ENCODE data around the gene CNGA1. TPM values are rescaled to one million over a fixed set of nuclear protein-coding genes. Genes with fewer than 3 reads are reported as not detected.
"Not testable (repeated sequence)": the region's sequence is repeated elsewhere in the genome, so short reads cannot be mapped to it uniquely, and the experiment has no call there.

The CNGA1 gene
- total RNA-seq, 1 donor from 2014 or later = under 0.01 TPM

DNA sequence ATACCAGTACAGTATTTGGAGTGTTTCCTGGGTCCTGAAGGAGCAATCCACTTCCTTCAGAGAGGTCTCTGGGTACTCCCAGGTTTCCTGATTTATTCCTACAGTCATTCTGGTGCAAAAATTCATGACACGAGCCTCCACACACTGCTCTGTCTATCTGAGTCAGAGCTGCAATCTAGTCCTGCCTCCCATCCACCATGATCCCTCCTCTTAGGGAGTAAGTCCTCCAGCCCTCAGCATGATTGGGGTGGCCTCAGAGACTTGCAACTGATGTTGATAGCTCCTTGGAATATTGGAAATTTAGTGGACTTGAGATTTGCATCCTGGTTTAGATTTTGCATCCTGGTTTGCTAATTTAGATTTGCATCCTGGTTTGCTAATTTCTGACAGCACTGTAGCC is 20.5 kb downstream of the CNGA1 start:
- no peak overlapping the region for H3K4me3 ChIP-seq (ENCODE audit: low read length in 3 of 3)
- no peaks in the 10 kb centered on the region for H3K4me1 ChIP-seq (ENCODE audit: control insufficient read depth in 3 of 3, insufficient read depth in 3 of 3, low read length in 3 of 3)
- H3K9ac ChIP-seq (ENCODE audit: low read depth in 1 of 3, low read length in 3 of 3) = no peak overlapping the region
- no peaks in the 10 kb centered on the region for H3K27me3 ChIP-seq (ENCODE audit: control insufficient read depth in 3 of 3, insufficient read depth in 3 of 3, low read length in 3 of 3)
- no peak overlapping the region for H3K27ac ChIP-seq (ENCODE audit: low read depth, low read length)
- H3K9me3 ChIP-seq (ENCODE audit: control insufficient read depth in 3 of 3, low read length in 3 of 3) = no peaks in the 10 kb centered on the region
- peaks cover 0 to 3% (median 0%) of the 10 kb centered on the region in 3 donors for H3K36me3 ChIP-seq (ENCODE audit: control insufficient read depth in 3 of 3, insufficient read depth in 3 of 3, low read length in 3 of 3)

DNA sequence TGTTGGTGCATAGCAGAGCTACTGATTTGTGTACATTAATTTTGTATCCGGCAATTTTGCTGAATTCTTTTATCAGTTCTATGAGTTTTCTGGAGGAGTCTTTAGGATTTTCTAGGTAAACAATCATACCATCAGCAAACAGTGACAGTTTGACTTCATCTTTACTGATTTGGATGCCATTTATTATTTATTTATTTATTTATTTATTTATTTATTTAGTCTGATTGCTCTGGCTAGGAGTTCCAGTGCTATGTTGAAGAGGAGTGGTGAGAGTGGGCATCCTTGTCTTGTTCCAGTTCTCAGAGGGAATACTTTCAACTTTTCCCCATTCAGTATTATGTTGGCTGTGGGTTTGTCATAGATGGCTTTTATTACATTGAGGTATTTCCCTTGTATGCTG is 24.0 kb downstream of the CNGA1 start:
- not testable (repeated sequence) for H3K27me3 ChIP-seq (ENCODE audit: control insufficient read depth in 3 of 3, insufficient read depth in 3 of 3, low read length in 3 of 3)

DNA sequence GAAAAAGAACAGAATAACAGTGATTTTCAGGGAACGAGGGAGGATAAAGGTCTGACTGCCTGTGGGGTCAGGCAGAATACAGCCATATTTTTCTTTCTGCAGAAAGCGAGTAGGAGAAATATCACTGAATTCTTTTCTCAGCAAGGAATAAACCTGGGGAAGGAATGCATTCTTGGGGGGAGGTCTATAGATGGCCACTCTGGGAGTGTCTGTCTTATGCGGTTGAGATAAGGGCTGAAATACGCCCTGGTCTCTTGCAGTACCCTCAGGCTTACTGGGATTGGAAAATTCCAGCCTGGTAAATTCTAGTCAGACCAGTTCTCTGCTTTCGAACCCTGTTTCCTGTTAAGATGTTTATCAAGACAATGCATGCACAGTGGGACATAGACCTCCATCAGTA is 26.3 kb downstream of the CNGA1 start:
- no peak overlapping the region for H3K27ac ChIP-seq (ENCODE audit: low read depth, low read length)
- H3K4me1 ChIP-seq (ENCODE audit: control insufficient read depth in 3 of 3, insufficient read depth in 3 of 3, low read length in 3 of 3) = no peaks in the 10 kb centered on the region
- H3K9ac ChIP-seq (ENCODE audit: low read depth in 1 of 3, low read length in 3 of 3) = no peak overlapping the region
- no peaks in the 10 kb centered on the region for H3K36me3 ChIP-seq (ENCODE audit: control insufficient read depth in 3 of 3, insufficient read depth in 3 of 3, low read length in 3 of 3)
- no peak overlapping the region for H3K4me3 ChIP-seq (ENCODE audit: low read length in 3 of 3)
- H3K9me3 ChIP-seq (ENCODE audit: control insufficient read depth in 3 of 3, low read length in 3 of 3) = no peaks in the 10 kb centered on the region
- no peaks in the 10 kb centered on the region for H3K27me3 ChIP-seq (ENCODE audit: control insufficient read depth in 3 of 3, insufficient read depth in 3 of 3, low read length in 3 of 3)

More for the DNA sequence above, 24.0 kb downstream of the CNGA1 start:
- not testable (repeated sequence) for H3K4me1 ChIP-seq (ENCODE audit: control insufficient read depth in 3 of 3, insufficient read depth in 3 of 3, low read length in 3 of 3); H3K4me3 ChIP-seq (ENCODE audit: low read length in 3 of 3); H3K36me3 ChIP-seq (ENCODE audit: control insufficient read depth in 3 of 3, insufficient read depth in 3 of 3, low read length in 3 of 3); H3K27ac ChIP-seq (ENCODE audit: low read depth, low read length); H3K9ac ChIP-seq (ENCODE audit: low read depth in 1 of 3, low read length in 3 of 3); H3K9me3 ChIP-seq (ENCODE audit: control insufficient read depth in 3 of 3, low read length in 3 of 3)

DNA sequence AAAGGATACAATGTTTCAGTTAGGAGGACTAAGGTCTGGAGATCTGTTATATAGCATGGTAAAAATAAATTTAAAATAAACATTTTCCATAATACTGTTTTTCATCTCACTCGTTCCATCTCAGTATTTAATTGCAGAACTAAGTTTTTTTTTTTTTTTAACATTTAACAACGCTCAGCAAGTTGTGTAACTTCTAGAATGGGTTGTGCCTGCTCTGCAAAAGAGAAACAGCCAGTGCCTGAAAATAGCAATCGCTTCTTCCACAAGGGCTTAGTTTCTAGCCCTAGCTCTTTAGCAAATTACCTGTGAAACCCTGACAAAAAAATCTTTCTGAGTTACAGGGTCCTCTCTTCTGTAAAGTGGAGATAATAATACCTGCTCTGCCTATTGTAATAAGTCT is 41.9 kb downstream of the CNGA1 start:
- Histone ChIP-seq H3K9ac (ENCODE audit: low read depth in 1 of 3, low read length in 3 of 3) (no peak overlapping the region), H3K9me3 (ENCODE audit: control insufficient read depth in 3 of 3, low read length in 3 of 3) (no peaks in the 10 kb centered on the region), H3K27me3 (ENCODE audit: control insufficient read depth in 3 of 3, insufficient read depth in 3 of 3, low read length in 3 of 3) (no peaks in the 10 kb centered on the region), H3K27ac (ENCODE audit: low read depth, low read length) (no peak overlapping the region), H3K36me3 (ENCODE audit: control insufficient read depth in 3 of 3, insufficient read depth in 3 of 3, low read length in 3 of 3) (no peaks in the 10 kb centered on the region), H3K4me3 (ENCODE audit: low read length in 3 of 3) (no peak overlapping the region), H3K4me1 (ENCODE audit: control insufficient read depth in 3 of 3, insufficient read depth in 3 of 3, low read length in 3 of 3) (no peaks in the 10 kb centered on the region)

DNA sequence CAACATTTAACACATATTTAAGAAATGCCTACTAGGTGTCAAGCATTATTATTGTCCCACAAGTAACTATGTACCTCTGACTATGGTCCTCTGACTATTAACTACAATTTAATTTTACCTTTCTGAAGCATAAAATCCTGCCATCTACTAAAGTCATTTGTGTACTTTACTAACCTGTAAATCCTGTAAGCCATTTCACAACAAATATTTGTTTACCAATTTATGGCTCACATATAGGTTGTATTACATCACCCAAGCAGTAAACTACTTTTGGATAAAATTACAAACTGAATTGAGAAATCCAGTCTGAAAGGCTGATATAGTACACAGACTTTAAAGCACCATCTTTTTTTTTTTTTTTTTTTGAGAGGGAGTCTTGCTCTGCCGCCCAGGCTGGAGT is 43.8 kb downstream of the CNGA1 start:
- H3K27ac ChIP-seq (ENCODE audit: low read depth, low read length) = no peak overlapping the region
- no peak overlapping the region for H3K4me3 ChIP-seq (ENCODE audit: low read length in 3 of 3)
- no peaks in the 10 kb centered on the region for H3K36me3 ChIP-seq (ENCODE audit: control insufficient read depth in 3 of 3, insufficient read depth in 3 of 3, low read length in 3 of 3)
- no peak overlapping the region for H3K9ac ChIP-seq (ENCODE audit: low read depth in 1 of 3, low read length in 3 of 3)
- H3K9me3 ChIP-seq (ENCODE audit: control insufficient read depth in 3 of 3, low read length in 3 of 3) = no peaks in the 10 kb centered on the region
- H3K4me1 ChIP-seq (ENCODE audit: control insufficient read depth in 3 of 3, insufficient read depth in 3 of 3, low read length in 3 of 3) = no peaks in the 10 kb centered on the region
- no peaks in the 10 kb centered on the region for H3K27me3 ChIP-seq (ENCODE audit: control insufficient read depth in 3 of 3, insufficient read depth in 3 of 3, low read length in 3 of 3)

DNA sequence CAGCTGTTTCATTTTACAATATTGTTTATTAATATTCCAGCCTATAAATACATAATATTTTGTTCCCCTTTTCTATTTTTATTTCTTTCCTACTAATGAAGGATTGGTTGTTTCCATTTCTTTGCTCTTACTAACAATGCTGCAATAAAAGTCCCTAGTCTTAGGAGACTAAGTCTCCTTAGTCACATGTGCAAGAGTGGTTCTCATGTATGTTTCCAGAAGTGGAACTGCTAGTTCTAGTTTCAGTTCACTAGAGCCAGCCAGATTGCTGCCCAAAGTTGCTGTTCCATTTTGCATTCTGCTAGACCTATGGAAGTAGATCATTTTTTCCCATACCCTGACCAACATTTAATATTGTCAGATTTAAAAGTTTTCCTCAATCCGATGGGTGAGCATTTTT is 44.3 kb downstream of the CNGA1 start:
- no peak overlapping the region for H3K27ac ChIP-seq (ENCODE audit: low read depth, low read length)
- H3K9ac ChIP-seq (ENCODE audit: low read depth in 1 of 3, low read length in 3 of 3) = no peak overlapping the region
- H3K4me1 ChIP-seq (ENCODE audit: control insufficient read depth in 3 of 3, insufficient read depth in 3 of 3, low read length in 3 of 3) = no peaks in the 10 kb centered on the region
- no peaks in the 10 kb centered on the region for H3K36me3 ChIP-seq (ENCODE audit: control insufficient read depth in 3 of 3, insufficient read depth in 3 of 3, low read length in 3 of 3)
- no peaks in the 10 kb centered on the region for H3K9me3 ChIP-seq (ENCODE audit: control insufficient read depth in 3 of 3, low read length in 3 of 3)
- H3K27me3 ChIP-seq (ENCODE audit: control insufficient read depth in 3 of 3, insufficient read depth in 3 of 3, low read length in 3 of 3) = no peaks in the 10 kb centered on the region
- no peak overlapping the region for H3K4me3 ChIP-seq (ENCODE audit: low read length in 3 of 3)

GRCh38 chr4:47968847-47969246 is 47.6 kb downstream of the CNGA1 start:
- Histone ChIP-seq H3K9me3 (ENCODE audit: control insufficient read depth in 3 of 3, low read length in 3 of 3) (no peaks in the 10 kb centered on the region), H3K36me3 (ENCODE audit: control insufficient read depth in 3 of 3, insufficient read depth in 3 of 3, low read length in 3 of 3) (no peaks in the 10 kb centered on the region), H3K27ac (ENCODE audit: low read depth, low read length) (no peak overlapping the region), H3K4me1 (ENCODE audit: control insufficient read depth in 3 of 3, insufficient read depth in 3 of 3, low read length in 3 of 3) (no peaks in the 10 kb centered on the region), H3K9ac (ENCODE audit: low read depth in 1 of 3, low read length in 3 of 3) (no peak overlapping the region), H3K27me3 (ENCODE audit: control insufficient read depth in 3 of 3, insufficient read depth in 3 of 3, low read length in 3 of 3) (no peaks in the 10 kb centered on the region), H3K4me3 (ENCODE audit: low read length in 3 of 3) (no peak overlapping the region)

GRCh38 chr4:47954677-47955076 is 61.8 kb downstream of the CNGA1 start:
- Histone ChIP-seq H3K27me3 (ENCODE audit: control insufficient read depth in 3 of 3, insufficient read depth in 3 of 3, low read length in 3 of 3) (no peaks in the 10 kb centered on the region), H3K27ac (ENCODE audit: low read depth, low read length) (no peak overlapping the region), H3K36me3 (ENCODE audit: control insufficient read depth in 3 of 3, insufficient read depth in 3 of 3, low read length in 3 of 3) (no peaks in the 10 kb centered on the region)

DNA sequence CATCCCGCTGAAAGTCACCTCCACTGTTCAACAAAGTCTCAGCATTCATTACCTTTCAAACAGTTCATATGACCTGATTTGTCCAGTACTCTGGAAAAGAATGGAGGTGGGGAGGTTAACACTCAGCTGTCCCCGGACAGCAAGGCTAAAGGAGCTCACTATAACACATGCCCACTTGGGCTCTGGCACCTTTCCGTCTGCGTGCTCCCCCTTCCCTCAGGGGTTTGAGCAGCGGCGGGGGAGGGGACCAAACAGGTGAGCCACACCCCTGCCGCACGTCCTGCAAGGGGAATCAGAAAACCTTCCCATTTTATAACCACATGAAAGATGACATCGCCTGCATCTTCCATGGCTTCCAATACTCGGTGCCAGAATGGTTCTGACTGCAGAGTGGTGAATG is 62.2 kb downstream of the CNGA1 start:
- Histone ChIP-seq H3K4me1 (ENCODE audit: control insufficient read depth in 3 of 3, insufficient read depth in 3 of 3, low read length in 3 of 3) (no peaks in the 10 kb centered on the region), H3K9ac (ENCODE audit: low read depth in 1 of 3, low read length in 3 of 3) (no peak overlapping the region), H3K4me3 (ENCODE audit: low read length in 3 of 3) (no peak overlapping the region), H3K36me3 (ENCODE audit: control insufficient read depth in 3 of 3, insufficient read depth in 3 of 3, low read length in 3 of 3) (no peaks in the 10 kb centered on the region), H3K9me3 (ENCODE audit: control insufficient read depth in 3 of 3, low read length in 3 of 3) (no peaks in the 10 kb centered on the region), H3K27ac (ENCODE audit: low read depth, low read length) (no peak overlapping the region), H3K27me3 (ENCODE audit: control insufficient read depth in 3 of 3, insufficient read depth in 3 of 3, low read length in 3 of 3) (no peaks in the 10 kb centered on the region)

More at GRCh38 chr4:47954677-47955076, 61.8 kb downstream of the CNGA1 start:
- Histone ChIP-seq H3K4me1 (ENCODE audit: control insufficient read depth in 3 of 3, insufficient read depth in 3 of 3, low read length in 3 of 3) (no peaks in the 10 kb centered on the region), H3K9me3 (ENCODE audit: control insufficient read depth in 3 of 3, low read length in 3 of 3) (no peaks in the 10 kb centered on the region), H3K4me3 (ENCODE audit: low read length in 3 of 3) (no peak overlapping the region), H3K9ac (ENCODE audit: low read depth in 1 of 3, low read length in 3 of 3) (no peak overlapping the region)

GRCh38 chr4:47945930-47946726 is 70.4 kb downstream of the CNGA1 start:
- Histone ChIP-seq H3K9ac (ENCODE audit: low read depth in 1 of 3, low read length in 3 of 3) (no peak overlapping the region), H3K27ac (ENCODE audit: low read depth, low read length) (no peak overlapping the region), H3K4me3 (ENCODE audit: low read length in 3 of 3) (no peak overlapping the region), H3K9me3 (ENCODE audit: control insufficient read depth in 3 of 3, low read length in 3 of 3) (no peaks in the 10 kb centered on the region), H3K36me3 (ENCODE audit: control insufficient read depth in 3 of 3, insufficient read depth in 3 of 3, low read length in 3 of 3) (no peaks in the 10 kb centered on the region), H3K4me1 (ENCODE audit: control insufficient read depth in 3 of 3, insufficient read depth in 3 of 3, low read length in 3 of 3) (no peaks in the 10 kb centered on the region), H3K27me3 (ENCODE audit: control insufficient read depth in 3 of 3, insufficient read depth in 3 of 3, low read length in 3 of 3) (no peaks in the 10 kb centered on the region)
